Neural crest cell (in vitro differentiated cells): ENCODE measurements around the gene PPM1M. TPM values are rescaled to one million over a fixed set of nuclear protein-coding genes. Genes with fewer than 3 reads are reported as not detected.
A peak's percentile ranks its signal among the peaks of the same experiment; 100 is the strongest.
"Not testable (repeated sequence)": the region's sequence is repeated elsewhere in the genome, so short reads cannot be mapped to it uniquely, and the experiment has no call there.

Experiments
- DNase-seq: peaks from one replicate; pipeline ENCODE4 v3.0.0; 2021; ENCODE audit warnings: low read depth, mixed read lengths, low spot score
- H3K27ac Mint-ChIP-seq: one replicate; pipeline ENCODE4 v1.8.0; 2021; ENCODE audit warnings: mild to moderate bottlenecking, mixed read lengths; ENCODE audit not compliant: unreplicated experiment
- H3K27me3 Mint-ChIP-seq: 2 replicates; pipeline ENCODE4 v1.8.0; 2021; ENCODE audit warnings: low read depth, mild to moderate bottlenecking, mixed read lengths
- H3K36me3 Mint-ChIP-seq: 2 replicates; pipeline ENCODE4 v1.8.0; 2021; ENCODE audit warnings: low read depth, mild to moderate bottlenecking, mixed read lengths
- H3K4me1 Mint-ChIP-seq: 2 replicates; pipeline ENCODE4 v1.8.0; 2021; ENCODE audit warnings: mixed read lengths
- H3K4me3 Mint-ChIP-seq: one replicate; pipeline ENCODE4 v1.8.0; 2021; ENCODE audit warnings: mild to moderate bottlenecking, mixed read lengths
- H3K9me3 Mint-ChIP-seq: 2 replicates; pipeline ENCODE4 v1.8.0; 2021; ENCODE audit warnings: mixed read lengths
- CTCF ChIP-seq: fragments of 200-600 bp; sonication (generic); conservative IDR thresholded peaks from 2 replicates; pipeline ENCODE4 v1.5.0; 2021; ENCODE audit warnings: antibody characterized with exemption, mild to moderate bottlenecking
- total RNA-seq: library from RNA; stranded (reverse); gene quantifications from 2 replicates; pipeline ENCODE4 v1.2.1, GENCODE V29; 2021

Gene PPM1M
- total RNA-seq, 1 donor from 2014 or later = 4.4 TPM

GRCh38 chr3:52272831-52273230, 27.3 kb downstream of the PPM1M start:
- peak overlapping the region; percentile 56 for H3K4me3 Mint-ChIP-seq

GRCh38 chr3:52274781-52275180, 29.2 kb downstream of the PPM1M start:
- Mint-ChIP-seq H3K36me3 (peaks cover 17% of the 10 kb centered on the region), H3K4me1 (peaks cover 53% of the 10 kb centered on the region), H3K4me3 (peak overlapping the region; percentile 73)
- not testable (repeated sequence) for H3K9me3 Mint-ChIP-seq, H3K27me3 Mint-ChIP-seq, DNase-seq, H3K27ac Mint-ChIP-seq

More at GRCh38 chr3:52272831-52273230, 27.3 kb downstream of the PPM1M start:
- Mint-ChIP-seq H3K4me1 (peaks cover 47% of the 10 kb centered on the region), H3K27ac (no peak overlapping the region), H3K27me3 (no peaks in the 10 kb centered on the region), H3K36me3 (peaks cover 22% of the 10 kb centered on the region), H3K9me3 (no peaks in the 10 kb centered on the region)
- TF ChIP-seq CTCF = no peak
- no peak for DNase-seq

GRCh38 chr3:52277071-52277964, 31.8 kb downstream of the PPM1M start:
- TF ChIP-seq CTCF = no peak
- peaks cover 53% of the 10 kb centered on the region for H3K4me1 Mint-ChIP-seq
- peak overlapping the region; percentile 96 for H3K4me3 Mint-ChIP-seq
- no peaks in the 10 kb centered on the region for H3K9me3 Mint-ChIP-seq
- H3K27ac Mint-ChIP-seq = peak overlapping the region; percentile 98
- DNase-seq = peak; percentile 46
- H3K36me3 Mint-ChIP-seq = peaks cover 17% of the 10 kb centered on the region
- H3K27me3 Mint-ChIP-seq = no peaks in the 10 kb centered on the region

- Mint-ChIP-seq H3K9me3 (no peaks in the 10 kb centered on the region), H3K36me3 (peaks cover 15% of the 10 kb centered on the region), H3K4me3 (peak overlapping the region; percentile 96), H3K4me1 (peaks cover 49% of the 10 kb centered on the region), H3K27me3 (no peaks in the 10 kb centered on the region), H3K27ac (peak overlapping the region; percentile 100)
- peak; percentile 55 for TF ChIP-seq CTCF
- peak; percentile 58 for DNase-seq
Observed at GRCh38 chr3:52277972-52278509, 32.5 kb downstream of the PPM1M start.

- peak within 1 kb of the TSS; percentile 96 for H3K4me3 Mint-ChIP-seq
- no peaks in the 10 kb centered on the region for H3K27me3 Mint-ChIP-seq
- peak; percentile 66 for TF ChIP-seq CTCF
- peaks cover 15% of the 10 kb centered on the region for H3K36me3 Mint-ChIP-seq
- DNase-seq = peak; percentile 98
- H3K4me1 Mint-ChIP-seq = peaks cover 49% of the 10 kb centered on the region
- H3K27ac Mint-ChIP-seq = peak within 1 kb of the TSS; percentile 100
- H3K9me3 Mint-ChIP-seq = no peaks in the 10 kb centered on the region
Observed at GRCh38 chr3:52278510-52279069, 33.0 kb downstream of the PPM1M start, which contains the start of gene WDR82. WDR82 (minus strand) TSS chr3:52278649; CDS start chr3:52278361, 288 bp downstream.
